PC-9 (cell line): ENCODE results near the gene CAV1. TPM values are rescaled to one million over a fixed set of nuclear protein-coding genes. Genes with fewer than 3 reads are reported as not detected.

ENCODE experiments used
- BruUV-seq: library from RNA; stranded (reverse); fragments of 400-500 nt; replicated peaks from 2 replicates; lab custom pipeline; 2021; lab: Mats Ljungman, UMichigan
- CTCF ChIA-PET: fragments of 300-600 bp; sonication (Branson Sonifier 250); formaldehyde crosslinking; loops from one replicate; lab custom pipeline; 2022; ENCODE audit warnings: antibody characterized with exemption; lab: Charles Lee
- POLR2A ChIA-PET: fragments of 300-600 bp; sonication (Branson Sonifier 250); formaldehyde crosslinking; loops from one replicate; lab custom pipeline; 2022; ENCODE audit warnings: antibody characterized with exemption; ENCODE audit not compliant: unreplicated experiment; lab: Charles Lee
- DNase-seq, 2 experiments: peaks; one replicate each; pipeline versions ENCODE4 v3.0.0 to v3.0.0-alpha.2; 2015 to 2022; ENCODE audit warnings: mixed read lengths in 1 of 2
- H2AFZ ChIP-seq: fragments of 200-600 bp; sonication (generic); 2 replicates; pipeline ENCODE4 v1.8.1; 2017; ENCODE audit warnings: antibody characterized with exemption
- H3F3A ChIP-seq: fragments of 200-600 bp; sonication (generic); 2 replicates; pipeline ENCODE4 v1.8.1; 2017; ENCODE audit warnings: antibody characterized with exemption, mild to moderate bottlenecking, low read depth; ENCODE audit not compliant: insufficient read depth
- H3K27ac ChIP-seq: fragments of 200-600 bp; sonication (generic); 2 replicates; pipeline ENCODE4 v1.6.1; 2016; ENCODE audit warnings: mixed run types
- H3K27me3 ChIP-seq: fragments of 200-600 bp; sonication (generic); 2 replicates; pipeline ENCODE4 v1.6.1; 2016; ENCODE audit warnings: low read depth, mixed run types; ENCODE audit not compliant: insufficient read depth
- H3K36me3 ChIP-seq: fragments of 200-600 bp; sonication (generic); 2 replicates; pipeline ENCODE4 v1.6.1; 2016; ENCODE audit warnings: low read depth, mixed run types
- H3K4me1 ChIP-seq: fragments of 200-600 bp; sonication (generic); replicated peaks from 2 replicates; pipeline ENCODE4 v1.6.1; 2016; ENCODE audit warnings: mixed run types; ENCODE audit not compliant: insufficient read depth
- H3K4me2 ChIP-seq: fragments of 200-600 bp; sonication (generic); 2 replicates; pipeline ENCODE4 v1.6.1; 2017; ENCODE audit warnings: mixed run types
- H3K4me3 ChIP-seq: fragments of 200-600 bp; sonication (generic); 2 replicates; pipeline ENCODE4 v1.6.1; 2016; ENCODE audit warnings: mixed run types
- H3K79me2 ChIP-seq: fragments of 200-600 bp; sonication (generic); 2 replicates; pipeline ENCODE4 v1.6.1; 2017; ENCODE audit warnings: low read depth, mixed run types
- H3K9me2 ChIP-seq: fragments of 200-600 bp; sonication (generic); 2 replicates; pipeline ENCODE4 v1.8.1; 2017; ENCODE audit warnings: mild to moderate bottlenecking; ENCODE audit not compliant: insufficient read depth
- H3K9me3 ChIP-seq: fragments of 200-600 bp; sonication (generic); 2 replicates; pipeline ENCODE4 v1.8.1; 2016; ENCODE audit warnings: low read depth; ENCODE audit not compliant: insufficient read depth
- H4K20me1 ChIP-seq: fragments of 200-600 bp; sonication (generic); 2 replicates; pipeline ENCODE4 v1.8.1; 2017; ENCODE audit not compliant: insufficient read depth
- EZH2 ChIP-seq: fragments of 200-600 bp; sonication (generic); IDR thresholded peaks from 2 replicates; pipeline ENCODE4 v1.8.0; 2017; ENCODE audit warnings: antibody characterized with exemption, low read depth
- intact Hi-C: fragments of 100-400 bp; cut with micrococcal nuclease; formaldehyde crosslinking; loops from one replicate; pipeline ENCODE4 v1.10.0; 2022; ENCODE audit not compliant: unreplicated experiment
- total RNA-seq: library from RNA; stranded (reverse); gene quantifications from 2 replicates; pipeline ENCODE4 v1.2.3, GENCODE V29; 2021
- TF ChIP-seq, protein P1 (sequence below): fragments of 200-600 bp; sonication (generic); conservative IDR thresholded peaks from 2 replicates; pipeline ENCODE4 v1.6.1; 2017; ENCODE audit warnings: mixed run types, antibody characterized with exemption, mild to moderate bottlenecking, moderate library complexity

Gene CAV1
- total RNA-seq, 1 experiment from 2014 or later: 1,077 TPM

DNA sequence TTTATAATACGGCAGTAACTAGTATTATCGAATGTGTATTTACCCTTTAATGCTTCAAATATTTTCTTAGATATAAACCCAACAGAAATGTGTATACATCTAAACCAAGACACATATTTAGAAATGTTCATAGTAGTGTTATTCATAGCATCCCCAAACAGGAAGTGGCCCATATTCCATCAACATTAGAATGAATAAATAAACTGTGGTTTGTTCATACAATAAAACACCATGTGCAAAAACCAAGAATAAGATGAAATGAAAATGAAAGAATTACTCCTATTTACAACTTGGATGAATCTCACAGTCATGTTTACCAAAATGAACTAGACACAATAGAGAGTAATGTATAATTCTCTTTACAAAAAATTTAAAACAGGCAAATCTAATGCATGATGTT is 34.5 kb upstream of the CAV1 start:
- no peaks in the 10 kb centered on the region for H3K27me3 ChIP-seq
- no peak for DNase-seq
- peaks cover 3% of the 10 kb centered on the region for H3F3A ChIP-seq
- H3K27ac ChIP-seq: no peak overlapping the region
- H3K36me3 ChIP-seq: no peaks in the 10 kb centered on the region
- no peaks in the 10 kb centered on the region for H4K20me1 ChIP-seq
- ChIA-PET POLR2A (no interaction called here), CTCF (no interaction called here)
- no peak overlapping the region for H3K4me2 ChIP-seq
- no TSS peak for BruUV-seq
- intact Hi-C loops: no loop called here
- no peak for TF ChIP-seq EZH2
- TF ChIP-seq, protein P1, sequence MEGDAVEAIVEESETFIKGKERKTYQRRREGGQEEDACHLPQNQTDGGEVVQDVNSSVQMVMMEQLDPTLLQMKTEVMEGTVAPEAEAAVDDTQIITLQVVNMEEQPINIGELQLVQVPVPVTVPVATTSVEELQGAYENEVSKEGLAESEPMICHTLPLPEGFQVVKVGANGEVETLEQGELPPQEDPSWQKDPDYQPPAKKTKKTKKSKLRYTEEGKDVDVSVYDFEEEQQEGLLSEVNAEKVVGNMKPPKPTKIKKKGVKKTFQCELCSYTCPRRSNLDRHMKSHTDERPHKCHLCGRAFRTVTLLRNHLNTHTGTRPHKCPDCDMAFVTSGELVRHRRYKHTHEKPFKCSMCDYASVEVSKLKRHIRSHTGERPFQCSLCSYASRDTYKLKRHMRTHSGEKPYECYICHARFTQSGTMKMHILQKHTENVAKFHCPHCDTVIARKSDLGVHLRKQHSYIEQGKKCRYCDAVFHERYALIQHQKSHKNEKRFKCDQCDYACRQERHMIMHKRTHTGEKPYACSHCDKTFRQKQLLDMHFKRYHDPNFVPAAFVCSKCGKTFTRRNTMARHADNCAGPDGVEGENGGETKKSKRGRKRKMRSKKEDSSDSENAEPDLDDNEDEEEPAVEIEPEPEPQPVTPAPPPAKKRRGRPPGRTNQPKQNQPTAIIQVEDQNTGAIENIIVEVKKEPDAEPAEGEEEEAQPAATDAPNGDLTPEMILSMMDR: no peak
- H3K9me3 ChIP-seq: no peaks in the 10 kb centered on the region
- H3K9me2 ChIP-seq: no peaks in the 10 kb centered on the region
- H2AFZ ChIP-seq: no peak overlapping the region
- H3K79me2 ChIP-seq: no peaks in the 10 kb centered on the region
- peaks cover 2% of the 10 kb centered on the region; the same call in 1 of the 2 replicates for H3K4me1 ChIP-seq
- no peak overlapping the region for H3K4me3 ChIP-seq

DNA sequence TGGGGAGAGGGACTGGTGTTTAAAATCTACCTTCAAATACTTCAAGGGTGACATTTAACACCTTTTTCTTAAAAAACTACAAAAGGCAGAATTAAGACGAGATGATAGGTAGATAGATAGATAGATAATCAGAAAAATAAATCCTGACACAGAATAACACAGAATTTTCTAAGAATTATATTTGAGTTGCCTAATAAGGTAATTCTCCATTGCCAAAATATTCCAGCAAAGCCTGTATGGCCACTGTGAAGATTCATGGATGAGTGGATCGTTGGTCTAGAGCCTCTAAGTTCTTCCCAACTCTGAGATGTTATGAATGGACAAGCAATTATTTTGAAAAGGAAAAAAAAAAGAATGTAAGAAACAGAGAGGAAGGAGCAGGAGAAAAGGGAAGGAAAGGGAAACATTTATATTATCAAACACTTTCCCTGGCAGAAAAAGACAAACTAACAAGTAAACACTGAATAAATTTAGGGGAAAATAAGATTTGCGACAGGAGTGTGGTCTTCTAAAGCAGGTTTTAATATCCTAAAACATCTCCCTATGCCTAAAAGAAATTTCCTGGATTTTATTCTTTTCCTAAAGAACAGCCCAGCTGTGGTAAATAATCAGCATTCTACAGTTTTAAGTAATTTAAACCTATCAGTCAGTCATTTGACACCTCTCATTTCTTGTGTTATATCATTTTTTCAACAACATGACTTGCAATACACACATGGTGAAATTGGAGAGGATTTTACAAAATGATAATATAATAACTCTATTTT is 32.8 kb upstream of the CAV1 start:
- Histone ChIP-seq H4K20me1 (no peaks in the 10 kb centered on the region), H3K4me1 (peaks cover 14% of the 10 kb centered on the region), H3K27ac (no peak overlapping the region), H3K36me3 (no peaks in the 10 kb centered on the region), H3K27me3 (no peaks in the 10 kb centered on the region), H3K4me2 (no peak overlapping the region), H3K9me2 (no peaks in the 10 kb centered on the region), H3K9me3 (no peaks in the 10 kb centered on the region), H3F3A (peaks cover 10% of the 10 kb centered on the region), H3K4me3 (no peak overlapping the region; the same call in 1 of the 2 replicates), H3K79me2 (no peaks in the 10 kb centered on the region), H2AFZ (no peak overlapping the region)
- POLR2A ChIA-PET: no interaction called here
- intact Hi-C loops: no loop called here
- BruUV-seq: no TSS peak
- TF ChIP-seq, protein P1: no peak
- TF ChIP-seq EZH2: no peak
- no peak for DNase-seq
- CTCF ChIA-PET: interaction anchor here (0.6 kb wide), 1 partner anchor 232 kb away, joined by 10 read pairs; no protein-coding TSS in a partner anchor

- Histone ChIP-seq H3K27me3 (no peaks in the 10 kb centered on the region), H3K4me3 (no peak overlapping the region; the same call in 1 of the 2 replicates), H3K9me2 (no peaks in the 10 kb centered on the region), H3K9me3 (no peaks in the 10 kb centered on the region), H3K4me1 (peaks cover 14% of the 10 kb centered on the region), H3K27ac (no peak overlapping the region), H3K79me2 (no peaks in the 10 kb centered on the region), H3K4me2 (no peak overlapping the region), H3F3A (peaks cover 10% of the 10 kb centered on the region), H4K20me1 (no peaks in the 10 kb centered on the region), H2AFZ (no peak overlapping the region), H3K36me3 (no peaks in the 10 kb centered on the region)
- ChIA-PET CTCF (interaction anchor here (0.6 kb wide), 1 partner anchor 233 kb away, joined by 10 read pairs; no protein-coding TSS in a partner anchor), POLR2A (no interaction called here)
- DNase-seq: no peak
- BruUV-seq: no TSS peak
- TF ChIP-seq, protein P1: no peak
- TF ChIP-seq EZH2: no peak
- intact Hi-C loops: no loop called here
Measured at GRCh38 chr7:116492654-116493109, 32.2 kb upstream of the CAV1 start.
